Cardiac muscle cell (in vitro differentiated cells and primary cell): ENCODE measurements around the gene JKAMP. TPM values are rescaled to one million over a fixed set of nuclear protein-coding genes. Genes with fewer than 3 reads are reported as not detected.

Experiments
- DNase-seq, 2 donors: peaks; one replicate each; pipeline versions ENCODE4 v3.0.0 to v3.0.0-alpha.2; 2010 to 2017; ENCODE audit warnings: low read depth in 1 of 2, low spot score in 1 of 2
- H3K27ac ChIP-seq: fragments of 200-600 bp; sonication (generic); 2 replicates; pipeline ENCODE4 v1.5.1; 2016
- H3K27me3 ChIP-seq: fragments of 200-600 bp; sonication (generic); 2 replicates; pipeline ENCODE4 v1.6.0; 2016; ENCODE audit warnings: control low read depth
- H3K36me3 ChIP-seq: fragments of 200-600 bp; sonication (generic); 2 replicates; pipeline ENCODE4 v1.5.1; 2016; ENCODE audit warnings: control low read depth
- H3K4me1 ChIP-seq: fragments of 200-600 bp; sonication (generic); 2 replicates; pipeline ENCODE4 v1.8.1; 2017; ENCODE audit warnings: low read depth, mild to moderate bottlenecking, mixed run types
- H3K4me3 ChIP-seq: fragments of 200-600 bp; sonication (generic); 2 replicates; pipeline ENCODE4 v1.5.1; 2016; ENCODE audit warnings: mild to moderate bottlenecking
- H3K9me3 ChIP-seq: fragments of 200-600 bp; sonication (generic); 2 replicates; pipeline ENCODE4 v1.5.1; 2017; ENCODE audit warnings: low read depth, mild to moderate bottlenecking, control low read depth
- CTCF ChIP-seq: IDR thresholded peaks from 2 replicates; pipeline ENCODE4 v1.5.1; 2012; ENCODE audit warnings: low read depth, mild to moderate bottlenecking, low read length
- polyA plus RNA-seq: library from polyadenylated mRNA; unstranded; fragments of >200 nt; fragmentation: Nextera tagmentation; extraction: Ambion mirVana; gene quantifications from 2 replicates; pipeline ENCODE4 v1.2.1, GENCODE V29; 2016
- total RNA-seq: library from RNA; depleted of rRNA; stranded (reverse); fragments of >200 nt; gene quantifications from 2 replicates; pipeline ENCODE4 v1.2.3, GENCODE V29; 2016

The JKAMP gene
- total and polyA plus RNA-seq, 2 experiments from 2014 or later = 52.0 to 77.3 TPM

- Histone ChIP-seq H3K4me1 (peaks cover 12% of the 10 kb centered on the region), H3K27me3 (no peaks in the 10 kb centered on the region), H3K36me3 (peaks cover 11% of the 10 kb centered on the region), H3K9me3 (no peaks in the 10 kb centered on the region), H3K4me3 (peak overlapping the region; percentile 73), H3K27ac (peak overlapping the region; percentile 31)
- DNase-seq = peak; percentile 23 to 86
- no peak for TF ChIP-seq CTCF
Measured at GRCh38 chr14:59482541-59483331, 1.6 kb upstream of the JKAMP start.

- Histone ChIP-seq H3K4me1 (peaks cover 12% of the 10 kb centered on the region), H3K27me3 (no peaks in the 10 kb centered on the region), H3K9me3 (no peaks in the 10 kb centered on the region), H3K4me3 (peak overlapping the region; percentile 73), H3K36me3 (peaks cover 13% of the 10 kb centered on the region), H3K27ac (peak overlapping the region; percentile 89)
- TF ChIP-seq CTCF = no peak
- peak in 1 of 2 donors; percentile 65 for DNase-seq
Measured at GRCh38 chr14:59483363-59483762, 954 bp upstream of the JKAMP start.

GRCh38 chr14:59484639-59485175, 390 bp downstream of the JKAMP start:
- DNase-seq = no peak
- peak overlapping the region; percentile 73 for H3K4me3 ChIP-seq
- H3K9me3 ChIP-seq = no peaks in the 10 kb centered on the region

GRCh38 chr14:59490756-59491155, 6.4 kb downstream of the JKAMP start:
- no peak for DNase-seq
- Histone ChIP-seq H3K27ac (no peak overlapping the region), H3K4me1 (no peaks in the 10 kb centered on the region), H3K9me3 (no peaks in the 10 kb centered on the region), H3K36me3 (peaks cover 47% of the 10 kb centered on the region), H3K27me3 (no peaks in the 10 kb centered on the region), H3K4me3 (no peak overlapping the region)
- no peak for TF ChIP-seq CTCF

More at GRCh38 chr14:59484639-59485175, 390 bp downstream of the JKAMP start:
- H3K27ac ChIP-seq = peak overlapping the region; percentile 89
- no peaks in the 10 kb centered on the region for H3K27me3 ChIP-seq
- H3K4me1 ChIP-seq = peaks cover 12% of the 10 kb centered on the region
- no peak for TF ChIP-seq CTCF
- peaks cover 15% of the 10 kb centered on the region for H3K36me3 ChIP-seq

- H3K27me3 ChIP-seq = no peaks in the 10 kb centered on the region
- no peak for DNase-seq
- H3K4me1 ChIP-seq = no peaks in the 10 kb centered on the region
- peaks cover 62% of the 10 kb centered on the region for H3K36me3 ChIP-seq
- H3K27ac ChIP-seq = no peak overlapping the region
- TF ChIP-seq CTCF = no peak
- H3K9me3 ChIP-seq = no peaks in the 10 kb centered on the region
- no peak overlapping the region for H3K4me3 ChIP-seq
Measured at GRCh38 chr14:59492384-59492783, 8.1 kb downstream of the JKAMP start.
